ENCODE measurements around the gene SMARCC2.

SMARCC2 gene

GRCh38 chr12:56189099-56189917, at the start of gene SMARCC2:
TSS of gene SMARCC2 (minus strand) at chr12:56189483. CDS start at chr12:56189461, 22 bp downstream.
- Histone ChIP-seq H3K4me3 (ENCODE audit: low read depth in 1 of 2, low read length in 2 of 2) (peak within 1 kb of the TSS; percentile 85 to 93), H3K36me3 (ENCODE audit: control insufficient read depth in 1 of 2, insufficient read depth in 2 of 2, low read length in 2 of 2) (peaks cover 11 to 15% of the 10 kb centered on the region in 2 donors), H3K9me3 (ENCODE audit: control insufficient read depth in 1 of 2, low read length in 2 of 2) (no peaks in the 10 kb centered on the region), H3K27me3 (ENCODE audit: low read depth, low read length) (no peaks in the 10 kb centered on the region), H3K27ac (ENCODE audit: low read length) (peak within 1 kb of the TSS; percentile 97), H3K4me1 (ENCODE audit: control insufficient read depth in 1 of 2, insufficient read depth in 2 of 2, low read length in 2 of 2) (peaks cover 5 to 25% of the 10 kb centered on the region in 2 donors)

- Histone ChIP-seq H3K27me3 (ENCODE audit: low read depth, low read length) (no peaks in the 10 kb centered on the region), H3K4me1 (ENCODE audit: control insufficient read depth in 1 of 2, insufficient read depth in 2 of 2, low read length in 2 of 2) (no peaks in the 10 kb centered on the region), H3K4me3 (ENCODE audit: low read depth in 1 of 2, low read length in 2 of 2) (no peak overlapping the region), H3K9me3 (ENCODE audit: control insufficient read depth in 1 of 2, low read length in 2 of 2) (no peaks in the 10 kb centered on the region), H3K27ac (ENCODE audit: low read length) (no peak overlapping the region), H3K36me3 (ENCODE audit: control insufficient read depth in 1 of 2, insufficient read depth in 2 of 2, low read length in 2 of 2) (peaks cover 24 to 61% of the 10 kb centered on the region in 2 donors)
Measured at GRCh38 chr12:56237552-56237951, 48.3 kb upstream of the SMARCC2 start.

GRCh38 chr12:56236985-56237384, 47.7 kb upstream of the SMARCC2 start:
- H3K4me1 ChIP-seq (ENCODE audit: control insufficient read depth in 1 of 2, insufficient read depth in 2 of 2, low read length in 2 of 2), result no peaks in the 10 kb centered on the region
- no peaks in the 10 kb centered on the region for H3K27me3 ChIP-seq (ENCODE audit: low read depth, low read length)
- H3K36me3 ChIP-seq (ENCODE audit: control insufficient read depth in 1 of 2, insufficient read depth in 2 of 2, low read length in 2 of 2), result peaks cover 20 to 56% of the 10 kb centered on the region in 2 donors
- H3K4me3 ChIP-seq (ENCODE audit: low read depth in 1 of 2, low read length in 2 of 2), result no peak overlapping the region
- H3K27ac ChIP-seq (ENCODE audit: low read length), result no peak overlapping the region
- H3K9me3 ChIP-seq (ENCODE audit: control insufficient read depth in 1 of 2, low read length in 2 of 2), result no peaks in the 10 kb centered on the region

- H3K27me3 ChIP-seq (ENCODE audit: low read depth, low read length), result no peaks in the 10 kb centered on the region
- no peak overlapping the region for H3K27ac ChIP-seq (ENCODE audit: low read length)
- no peaks in the 10 kb centered on the region for H3K9me3 ChIP-seq (ENCODE audit: control insufficient read depth in 1 of 2, low read length in 2 of 2)
- no peaks in the 10 kb centered on the region for H3K4me1 ChIP-seq (ENCODE audit: control insufficient read depth in 1 of 2, insufficient read depth in 2 of 2, low read length in 2 of 2)
- no peak overlapping the region for H3K4me3 ChIP-seq (ENCODE audit: low read depth in 1 of 2, low read length in 2 of 2)
- peaks cover 15 to 47% of the 10 kb centered on the region in 2 donors for H3K36me3 ChIP-seq (ENCODE audit: control insufficient read depth in 1 of 2, insufficient read depth in 2 of 2, low read length in 2 of 2)
Measured at GRCh38 chr12:56236091-56236490, 46.8 kb upstream of the SMARCC2 start.

GRCh38 chr12:56234746-56235436, 45.6 kb upstream of the SMARCC2 start:
- Histone ChIP-seq H3K36me3 (ENCODE audit: control insufficient read depth in 1 of 2, insufficient read depth in 2 of 2, low read length in 2 of 2) (peaks cover 6 to 35% of the 10 kb centered on the region in 2 donors), H3K4me3 (ENCODE audit: low read depth in 1 of 2, low read length in 2 of 2) (no peak overlapping the region), H3K27ac (ENCODE audit: low read length) (no peak overlapping the region), H3K9me3 (ENCODE audit: control insufficient read depth in 1 of 2, low read length in 2 of 2) (no peaks in the 10 kb centered on the region), H3K27me3 (ENCODE audit: low read depth, low read length) (no peaks in the 10 kb centered on the region), H3K4me1 (ENCODE audit: control insufficient read depth in 1 of 2, insufficient read depth in 2 of 2, low read length in 2 of 2) (no peaks in the 10 kb centered on the region)

GRCh38 chr12:56231184-56231582, 41.9 kb upstream of the SMARCC2 start:
- Histone ChIP-seq H3K4me3 (ENCODE audit: low read depth in 1 of 2, low read length in 2 of 2) (peak overlapping the region in 1 of 2 donors; percentile 52), H3K27ac (ENCODE audit: low read length) (peak overlapping the region; percentile 77), H3K27me3 (ENCODE audit: low read depth, low read length) (no peaks in the 10 kb centered on the region), H3K4me1 (ENCODE audit: control insufficient read depth in 1 of 2, insufficient read depth in 2 of 2, low read length in 2 of 2) (no peaks in the 10 kb centered on the region), H3K36me3 (ENCODE audit: control insufficient read depth in 1 of 2, insufficient read depth in 2 of 2, low read length in 2 of 2) (peaks cover 1 to 12% of the 10 kb centered on the region in 2 donors), H3K9me3 (ENCODE audit: control insufficient read depth in 1 of 2, low read length in 2 of 2) (no peaks in the 10 kb centered on the region)

- peak overlapping the region in 1 of 2 donors; percentile 52 for H3K4me3 ChIP-seq (ENCODE audit: low read depth in 1 of 2, low read length in 2 of 2)
- H3K27ac ChIP-seq (ENCODE audit: low read length), result peak overlapping the region; percentile 77
- peaks cover 4 to 9% of the 10 kb centered on the region in 2 donors for H3K36me3 ChIP-seq (ENCODE audit: control insufficient read depth in 1 of 2, insufficient read depth in 2 of 2, low read length in 2 of 2)
- no peaks in the 10 kb centered on the region for H3K27me3 ChIP-seq (ENCODE audit: low read depth, low read length)
- H3K9me3 ChIP-seq (ENCODE audit: control insufficient read depth in 1 of 2, low read length in 2 of 2), result no peaks in the 10 kb centered on the region
- H3K4me1 ChIP-seq (ENCODE audit: control insufficient read depth in 1 of 2, insufficient read depth in 2 of 2, low read length in 2 of 2), result no peaks in the 10 kb centered on the region
Measured at GRCh38 chr12:56230432-56231183, 41.3 kb upstream of the SMARCC2 start.

- Histone ChIP-seq H3K36me3 (ENCODE audit: control insufficient read depth in 1 of 2, insufficient read depth in 2 of 2, low read length in 2 of 2) (peaks cover 4 to 9% of the 10 kb centered on the region in 2 donors), H3K9me3 (ENCODE audit: control insufficient read depth in 1 of 2, low read length in 2 of 2) (no peaks in the 10 kb centered on the region), H3K27ac (ENCODE audit: low read length) (peak within 1 kb of the TSS; percentile 77), H3K4me3 (ENCODE audit: low read depth in 1 of 2, low read length in 2 of 2) (peak within 1 kb of the TSS in 1 of 2 donors; percentile 52), H3K4me1 (ENCODE audit: control insufficient read depth in 1 of 2, insufficient read depth in 2 of 2, low read length in 2 of 2) (peaks cover 0 to 2% of the 10 kb centered on the region in 2 donors), H3K27me3 (ENCODE audit: low read depth, low read length) (no peaks in the 10 kb centered on the region)
Measured at GRCh38 chr12:56229916-56230431, 40.7 kb upstream of the SMARCC2 start, which contains the start of gene SLC39A5. TSS of gene SLC39A5 (plus strand) at chr12:56230051. CDS start at chr12:56231275, 1,224 bp downstream.

- Histone ChIP-seq H3K36me3 (ENCODE audit: control insufficient read depth in 1 of 2, insufficient read depth in 2 of 2, low read length in 2 of 2) (peaks cover 4 to 9% of the 10 kb centered on the region in 2 donors), H3K9me3 (ENCODE audit: control insufficient read depth in 1 of 2, low read length in 2 of 2) (no peaks in the 10 kb centered on the region), H3K27ac (ENCODE audit: low read length) (no peak overlapping the region), H3K4me1 (ENCODE audit: control insufficient read depth in 1 of 2, insufficient read depth in 2 of 2, low read length in 2 of 2) (peaks cover 0 to 7% of the 10 kb centered on the region in 2 donors), H3K27me3 (ENCODE audit: low read depth, low read length) (no peaks in the 10 kb centered on the region), H3K4me3 (ENCODE audit: low read depth in 1 of 2, low read length in 2 of 2) (no peak overlapping the region)
Measured at GRCh38 chr12:56229082-56229481, 39.8 kb upstream of the SMARCC2 start.

GRCh38 chr12:56224954-56225353, 35.7 kb upstream of the SMARCC2 start:
- peak overlapping the region; percentile 81 to 84 for H3K4me3 ChIP-seq (ENCODE audit: low read depth in 1 of 2, low read length in 2 of 2)

More at GRCh38 chr12:56224954-56225353, 35.7 kb upstream of the SMARCC2 start:
- peaks cover 4 to 19% of the 10 kb centered on the region in 2 donors for H3K36me3 ChIP-seq (ENCODE audit: control insufficient read depth in 1 of 2, insufficient read depth in 2 of 2, low read length in 2 of 2)
- peak overlapping the region; percentile 80 for H3K27ac ChIP-seq (ENCODE audit: low read length)
- peaks cover 4 to 32% of the 10 kb centered on the region in 2 donors for H3K4me1 ChIP-seq (ENCODE audit: control insufficient read depth in 1 of 2, insufficient read depth in 2 of 2, low read length in 2 of 2)
- no peaks in the 10 kb centered on the region for H3K27me3 ChIP-seq (ENCODE audit: low read depth, low read length)
- no peaks in the 10 kb centered on the region for H3K9me3 ChIP-seq (ENCODE audit: control insufficient read depth in 1 of 2, low read length in 2 of 2)

All from muscle layer of duodenum (tissue), 2 donors.